Kidney (tissue), 14 donors: ENCODE data around the gene RHOT1. TPM values are rescaled to one million over a fixed set of nuclear protein-coding genes. Genes with fewer than 3 reads are reported as not detected.
"Not testable (repeated sequence)": the region's sequence is repeated elsewhere in the genome, so short reads cannot be mapped to it uniquely, and the experiment has no call there.

Experiments used
- DNase-seq, 5 donors: peaks; one replicate each; pipeline ENCODE4 v3.0.0-alpha.2; 2013 to 2020
- FAIRE-seq: peaks from 2 replicates; lab custom pipeline; 2012; peaks lifted over from hg19 to GRCh38; lab: Jason Lieb, UNC
- H3K27ac ChIP-seq, 2 donors: one replicate each; pipeline ENCODE4 v1.7.0; 2013; ENCODE audit warnings: low read depth in 2 of 2, low read length in 2 of 2, inconsistent platforms in 1 of 2
- H3K27me3 ChIP-seq: one replicate; pipeline ENCODE4 v1.7.1; 2013; ENCODE audit warnings: low read length, inconsistent platforms; ENCODE audit not compliant: control insufficient read depth, insufficient read depth
- H3K36me3 ChIP-seq, 3 donors: one replicate each; pipeline versions ENCODE4 v1.7.0 to v1.7.1; 2013; ENCODE audit warnings: low read length in 3 of 3, control low read depth in 1 of 3, inconsistent platforms in 1 of 3; ENCODE audit not compliant: insufficient read depth in 3 of 3, control insufficient read depth in 2 of 3
- H3K4me1 ChIP-seq, 3 donors: one replicate each; pipeline versions ENCODE4 v1.7.0 to v1.7.1; 2013; ENCODE audit warnings: low read length in 3 of 3, inconsistent platforms in 1 of 3, low read depth in 1 of 3; ENCODE audit not compliant: control insufficient read depth in 2 of 3, insufficient read depth in 2 of 3
- H3K4me3 ChIP-seq, 3 donors: one replicate each; pipeline versions ENCODE4 v1.7.0 to v1.8.1; 2013; ENCODE audit warnings: low read length in 3 of 3, control low read depth in 1 of 3, inconsistent platforms in 1 of 3
- H3K9ac ChIP-seq, 3 donors: one replicate each; pipeline versions ENCODE4 v1.7.0 to v1.7.1; 2013; ENCODE audit warnings: low read length in 3 of 3, control low read depth in 1 of 3, inconsistent platforms in 1 of 3
- H3K9me3 ChIP-seq, 3 donors: one replicate each; pipeline versions ENCODE4 v1.7.0 to v1.7.1; 2013; ENCODE audit warnings: low read length in 3 of 3, control low read depth in 1 of 3, inconsistent platforms in 1 of 3; ENCODE audit not compliant: control insufficient read depth in 2 of 3, insufficient read depth in 1 of 3
- intact Hi-C: fragments of 100-400 bp; cut with DNase I; formaldehyde crosslinking; loops from one replicate; pipeline ENCODE4 v1.11.1; 2022
- polyA plus RNA-seq: library from polyadenylated mRNA; stranded (reverse); fragments of 350-450 nt; fragmentation: Illumina TruSeq; extraction: RNeasy Lipid Tissue Mini Kit (QIAGEN cat#74804); gene quantifications from one replicate; pipeline ENCODE4 v1.2.3, GENCODE V29; 2014; ENCODE audit warnings: low read depth, low replicate concordance; ENCODE audit not compliant: insufficient read depth
- total RNA-seq: library from RNA; stranded (reverse); fragmentation: NEBNext Ultra II Directional; extraction: Animal tissue kit (Norgen Biotek cat#: 25700); gene quantifications from one replicate; pipeline ENCODE4 v1.2.1, GENCODE V29; 2021
- TF ChIP-seq, protein P1 (sequence below): IDR thresholded peaks from 3 replicates; pipeline ENCODE4 v1.5.1; 2012; ENCODE audit warnings: mild to moderate bottlenecking, moderate library complexity, borderline replicate concordance; ENCODE audit not compliant: insufficient read depth; ENCODE audit errors: extremely low read depth
- donor health status: control.
- donor health status: control.
- donor health status: control.
- donor health status: control.
- donor health status: control.
- donor health status: DM: yes; HTN: yes; CAD: no.
- donor health status: Normal renal cell carcinoma (clear cell type).

The RHOT1 gene
- total and polyA plus RNA-seq, 2 donors from 2014 or later, result 25.6 to 30.4 TPM

DNA sequence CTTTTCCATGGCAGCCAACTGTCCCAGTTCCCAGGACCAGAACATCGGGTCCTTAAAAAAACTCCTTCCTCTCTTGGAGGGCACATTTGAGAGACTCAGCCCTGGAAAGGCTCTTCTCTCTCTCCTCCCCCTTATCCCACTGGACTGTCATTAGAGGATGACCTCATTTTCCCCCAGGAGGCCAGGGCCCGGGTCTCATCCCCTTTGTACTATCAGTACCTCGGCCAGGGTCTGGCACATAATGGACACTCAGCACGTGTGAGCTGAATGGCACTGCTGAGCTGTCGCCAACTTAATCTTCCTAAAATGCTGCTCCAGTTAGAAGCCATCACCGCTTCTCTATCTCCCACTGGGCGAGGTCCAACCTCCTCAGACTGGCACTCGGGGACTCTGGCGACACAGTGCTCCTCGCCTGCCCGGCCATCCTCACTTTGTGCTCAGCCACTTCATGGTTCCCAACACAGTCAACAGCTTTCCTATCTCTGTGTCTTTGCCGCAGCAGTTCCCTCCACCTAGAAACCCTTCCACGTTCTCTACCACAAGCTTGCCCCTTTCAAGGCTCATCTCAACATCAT lies 119.7 kb downstream of the RHOT1 start:
- intact Hi-C loops, result no loop called here
- H3K4me1 ChIP-seq, result peaks cover 0 to 5% (median 0%) of the 10 kb centered on the region in 3 donors
- peaks cover 5% of the 10 kb centered on the region for H3K27me3 ChIP-seq
- TF ChIP-seq, protein P1, sequence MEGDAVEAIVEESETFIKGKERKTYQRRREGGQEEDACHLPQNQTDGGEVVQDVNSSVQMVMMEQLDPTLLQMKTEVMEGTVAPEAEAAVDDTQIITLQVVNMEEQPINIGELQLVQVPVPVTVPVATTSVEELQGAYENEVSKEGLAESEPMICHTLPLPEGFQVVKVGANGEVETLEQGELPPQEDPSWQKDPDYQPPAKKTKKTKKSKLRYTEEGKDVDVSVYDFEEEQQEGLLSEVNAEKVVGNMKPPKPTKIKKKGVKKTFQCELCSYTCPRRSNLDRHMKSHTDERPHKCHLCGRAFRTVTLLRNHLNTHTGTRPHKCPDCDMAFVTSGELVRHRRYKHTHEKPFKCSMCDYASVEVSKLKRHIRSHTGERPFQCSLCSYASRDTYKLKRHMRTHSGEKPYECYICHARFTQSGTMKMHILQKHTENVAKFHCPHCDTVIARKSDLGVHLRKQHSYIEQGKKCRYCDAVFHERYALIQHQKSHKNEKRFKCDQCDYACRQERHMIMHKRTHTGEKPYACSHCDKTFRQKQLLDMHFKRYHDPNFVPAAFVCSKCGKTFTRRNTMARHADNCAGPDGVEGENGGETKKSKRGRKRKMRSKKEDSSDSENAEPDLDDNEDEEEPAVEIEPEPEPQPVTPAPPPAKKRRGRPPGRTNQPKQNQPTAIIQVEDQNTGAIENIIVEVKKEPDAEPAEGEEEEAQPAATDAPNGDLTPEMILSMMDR, result no peak
- no peaks in the 10 kb centered on the region for H3K36me3 ChIP-seq
- H3K4me3 ChIP-seq, result no peak overlapping the region
- H3K9ac ChIP-seq, result no peak overlapping the region
- FAIRE-seq (no peak), DNase-seq (peak in 1 of 5 donors; percentile 32)
- no peak overlapping the region for H3K27ac ChIP-seq
- H3K9me3 ChIP-seq, result no peaks in the 10 kb centered on the region

DNA sequence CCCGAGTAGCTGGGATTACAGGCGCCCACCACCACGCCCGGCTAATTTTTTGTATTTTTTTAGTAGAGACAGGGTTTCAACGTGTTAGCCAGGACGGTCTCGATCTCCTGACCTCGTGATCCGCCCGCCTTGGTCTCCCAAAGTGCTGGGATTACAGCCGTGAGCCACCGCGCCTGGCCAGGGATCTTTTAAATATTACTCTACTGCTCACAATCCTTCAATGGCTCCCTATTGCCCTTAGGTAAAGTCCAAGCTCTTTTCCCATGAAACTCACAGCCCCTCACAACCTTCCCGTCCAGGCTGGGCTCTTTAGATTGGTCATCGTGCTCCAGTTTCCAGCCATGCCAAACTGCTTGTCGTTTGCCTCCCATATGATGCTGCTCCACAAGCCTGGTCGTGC lies 121.2 kb downstream of the RHOT1 start:
- H3K36me3 ChIP-seq, H3K9me3 ChIP-seq, intact Hi-C loops, H3K4me1 ChIP-seq, H3K9ac ChIP-seq, H3K4me3 ChIP-seq, H3K27ac ChIP-seq, FAIRE-seq: not testable (repeated sequence)
- peak in 1 of 5 donors; percentile 22 for DNase-seq
- H3K27me3 ChIP-seq, result peaks cover 11% of the 10 kb centered on the region

DNA sequence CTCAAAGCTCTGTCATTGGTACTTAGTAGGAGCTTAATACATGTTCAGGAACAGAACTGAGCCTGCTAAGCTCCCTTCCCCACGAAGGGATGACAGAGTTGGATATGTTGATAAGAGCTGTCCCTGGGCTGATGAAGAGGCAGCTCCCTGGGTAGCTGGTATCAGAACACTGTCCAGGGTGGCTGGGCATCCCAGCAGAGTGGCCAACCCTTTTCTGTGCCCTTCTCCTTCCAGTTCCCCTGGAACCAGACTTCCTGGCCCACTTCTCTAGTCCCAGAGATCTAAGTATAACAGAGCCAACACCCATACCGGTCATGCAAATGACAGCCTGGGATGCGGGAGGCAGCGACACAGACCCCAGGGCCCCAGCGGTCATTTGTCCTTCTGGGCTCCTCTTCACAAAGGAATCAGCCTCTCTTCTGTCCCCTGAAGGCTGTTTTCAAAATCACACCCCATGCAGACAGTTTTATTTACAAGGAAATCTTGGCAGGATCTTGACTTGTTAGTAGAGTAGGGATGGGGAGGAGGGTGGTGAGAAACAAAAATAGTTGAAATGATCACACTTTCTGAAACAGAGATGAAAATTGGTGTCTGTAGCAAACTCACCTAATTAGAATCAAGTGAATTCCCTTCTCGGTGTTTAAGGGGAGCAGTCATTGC lies 122.0 kb downstream of the RHOT1 start:
- no peaks in the 10 kb centered on the region for H3K9me3 ChIP-seq
- TF ChIP-seq, protein P1, result no peak
- no peaks in the 10 kb centered on the region for H3K36me3 ChIP-seq
- H3K4me1 ChIP-seq, result peaks cover 0 to 8% (median 0%) of the 10 kb centered on the region in 3 donors
- FAIRE-seq, result no peak
- H3K4me3 ChIP-seq, result no peak overlapping the region
- H3K27ac ChIP-seq, result no peak overlapping the region
- H3K27me3 ChIP-seq, result peaks cover 13% of the 10 kb centered on the region
- peak in 1 of 5 donors; percentile 29 for DNase-seq
- no peak overlapping the region for H3K9ac ChIP-seq
- intact Hi-C loops, result no loop called here

DNA sequence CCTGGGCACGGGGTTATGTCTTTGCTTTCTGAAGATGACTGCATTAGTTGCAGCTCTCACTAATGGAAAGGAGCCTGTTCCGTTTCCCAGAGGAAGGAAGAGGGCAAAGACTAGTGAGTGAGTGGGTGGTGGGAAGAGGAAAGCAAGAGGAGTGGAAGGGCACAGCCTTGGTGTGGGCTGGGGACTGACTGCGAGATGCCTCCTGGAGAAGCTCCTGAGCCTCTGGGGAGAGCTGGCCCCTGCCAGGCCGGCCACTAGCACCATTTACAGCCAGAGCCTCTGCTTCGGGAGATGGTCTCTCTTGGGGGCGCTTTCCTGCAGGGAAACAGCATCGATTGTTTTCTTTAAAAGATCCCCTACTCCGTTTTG lies 122.5 kb downstream of the RHOT1 start:
- peak overlapping the region in 1 of 3 donors; percentile 41 for H3K4me3 ChIP-seq
- FAIRE-seq, result no peak

More for the DNA sequence above, 122.5 kb downstream of the RHOT1 start:
- Histone ChIP-seq H3K9ac (peak overlapping the region in 1 of 3 donors; percentile 51), H3K36me3 (no peaks in the 10 kb centered on the region), H3K27ac (no peak overlapping the region), H3K27me3 (peaks cover 13% of the 10 kb centered on the region), H3K9me3 (no peaks in the 10 kb centered on the region), H3K4me1 (peaks cover 0 to 8% (median 0%) of the 10 kb centered on the region in 3 donors)
- intact Hi-C loops, result no loop called here
- DNase-seq, result peak in 1 of 5 donors; percentile 55
- TF ChIP-seq, protein P1, result no peak
